HG02759 (cell line): ENCODE data around the gene PSMD7.
"Not testable (repeated sequence)": the region's sequence is repeated elsewhere in the genome, so short reads cannot be mapped to it uniquely, and the experiment has no call there.

ENCODE experiments used
- ATAC-seq: cut with Tn5 transposase; IDR thresholded peaks from one replicate; pipeline ENCODE4 v1.9.1; 2021; ENCODE audit warnings: mild to moderate bottlenecking, moderate library complexity; ENCODE audit not compliant: unreplicated experiment

The PSMD7 gene

GRCh38 chr16:74296104-74296431, 546 bp upstream of the PSMD7 start:
- ATAC-seq: peak; percentile 15

GRCh38 chr16:74297145-74297665, 591 bp downstream of the PSMD7 start:
- ATAC-seq: peak; percentile 26

GRCh38 chr16:74298104-74298503, 1.5 kb downstream of the PSMD7 start:
- no peak for ATAC-seq

- ATAC-seq: no peak
Measured at GRCh38 chr16:74302341-74302740, 5.7 kb downstream of the PSMD7 start.

GRCh38 chr16:74304164-74304834, 7.7 kb downstream of the PSMD7 start:
- no peak for ATAC-seq

GRCh38 chr16:74304835-74305176, 8.2 kb downstream of the PSMD7 start:
- ATAC-seq: no peak

GRCh38 chr16:74305281-74305680, 8.7 kb downstream of the PSMD7 start:
- ATAC-seq: no peak

- no peak for ATAC-seq
Measured at GRCh38 chr16:74305978-74306784, 9.6 kb downstream of the PSMD7 start.

- no peak for ATAC-seq
Measured at GRCh38 chr16:74307383-74307782, 10.8 kb downstream of the PSMD7 start.

GRCh38 chr16:74309789-74310781, 13.5 kb downstream of the PSMD7 start:
- ATAC-seq: no peak

GRCh38 chr16:74315059-74315458, 18.4 kb downstream of the PSMD7 start:
- no peak for ATAC-seq

- ATAC-seq: no peak
Measured at GRCh38 chr16:74320707-74321106, 24.1 kb downstream of the PSMD7 start.

GRCh38 chr16:74321356-74321755, 24.7 kb downstream of the PSMD7 start:
- no peak for ATAC-seq

GRCh38 chr16:74322301-74322710, 25.7 kb downstream of the PSMD7 start:
- no peak for ATAC-seq

- ATAC-seq: not testable (repeated sequence)
Measured at GRCh38 chr16:74324777-74325176, 28.2 kb downstream of the PSMD7 start.

- no peak for ATAC-seq
Measured at GRCh38 chr16:74325641-74326040, 29.0 kb downstream of the PSMD7 start.

GRCh38 chr16:74328346-74328745, 31.7 kb downstream of the PSMD7 start:
- ATAC-seq: not testable (repeated sequence)

- ATAC-seq: not testable (repeated sequence)
Measured at GRCh38 chr16:74332469-74332868, 35.9 kb downstream of the PSMD7 start.

- ATAC-seq: not testable (repeated sequence)
Measured at GRCh38 chr16:74337506-74337905, 40.9 kb downstream of the PSMD7 start.

GRCh38 chr16:74339226-74339625, 42.6 kb downstream of the PSMD7 start:
- ATAC-seq: not testable (repeated sequence)

- ATAC-seq: not testable (repeated sequence)
Measured at GRCh38 chr16:74353038-74353437, 56.4 kb downstream of the PSMD7 start.
